ENCODE data around the gene SPATA46.
"Not testable (repeated sequence)": the region's sequence is repeated elsewhere in the genome, so short reads cannot be mapped to it uniquely, and the experiment has no call there.

Gene SPATA46

GRCh38 chr1:162357681-162358266 lies 18.9 kb downstream of the SPATA46 start:
- DNase-seq (ENCODE audit: low spot score): no peak
- Histone ChIP-seq H3K27ac (no peak overlapping the region), H3K4me3 (no peak overlapping the region)
- TF ChIP-seq CTCF (IDR thresholded peaks at IDR 0.05): no peak

- no peak overlapping the region for H3K27ac ChIP-seq
- no peak for TF ChIP-seq CTCF (IDR thresholded peaks at IDR 0.05)
- no peak overlapping the region for H3K4me3 ChIP-seq
- no peak for DNase-seq (ENCODE audit: low spot score)
Observed at GRCh38 chr1:162353702-162354101, 23.0 kb downstream of the SPATA46 start.

GRCh38 chr1:162353078-162353477 lies 23.6 kb downstream of the SPATA46 start:
- Histone ChIP-seq H3K27ac (no peak overlapping the region), H3K4me3 (no peak overlapping the region)
- DNase-seq (ENCODE audit: low spot score): no peak
- no peak for TF ChIP-seq CTCF (IDR thresholded peaks at IDR 0.05)

GRCh38 chr1:162351874-162352273 lies 24.8 kb downstream of the SPATA46 start:
- DNase-seq (ENCODE audit: low spot score); H3K27ac ChIP-seq; H3K4me3 ChIP-seq: not testable (repeated sequence)

GRCh38 chr1:162351246-162351842 lies 25.3 kb downstream of the SPATA46 start:
- DNase-seq (ENCODE audit: low spot score): no peak
- Histone ChIP-seq H3K4me3 (no peak overlapping the region), H3K27ac (no peak overlapping the region)
- no peak for TF ChIP-seq CTCF (IDR thresholded peaks at IDR 0.05)

- H3K4me3 ChIP-seq: no peak overlapping the region
- no peak for DNase-seq (ENCODE audit: low spot score)
- no peak overlapping the region for H3K27ac ChIP-seq
- no peak for TF ChIP-seq CTCF (IDR thresholded peaks at IDR 0.05)
Observed at GRCh38 chr1:162349635-162350330, 26.9 kb downstream of the SPATA46 start.

- no peak for TF ChIP-seq CTCF (IDR thresholded peaks at IDR 0.05)
- H3K27ac ChIP-seq: no peak overlapping the region
- no peak overlapping the region for H3K4me3 ChIP-seq
- no peak for DNase-seq (ENCODE audit: low spot score)
Observed at GRCh38 chr1:162347281-162347680, 29.4 kb downstream of the SPATA46 start.

All from coronary artery (tissue), 2 donors.